ENCODE data around the gene GAL3ST2.
"Not testable (repeated sequence)": the region's sequence is repeated elsewhere in the genome, so short reads cannot be mapped to it uniquely, and the experiment has no call there.

Gene GAL3ST2

DNA sequence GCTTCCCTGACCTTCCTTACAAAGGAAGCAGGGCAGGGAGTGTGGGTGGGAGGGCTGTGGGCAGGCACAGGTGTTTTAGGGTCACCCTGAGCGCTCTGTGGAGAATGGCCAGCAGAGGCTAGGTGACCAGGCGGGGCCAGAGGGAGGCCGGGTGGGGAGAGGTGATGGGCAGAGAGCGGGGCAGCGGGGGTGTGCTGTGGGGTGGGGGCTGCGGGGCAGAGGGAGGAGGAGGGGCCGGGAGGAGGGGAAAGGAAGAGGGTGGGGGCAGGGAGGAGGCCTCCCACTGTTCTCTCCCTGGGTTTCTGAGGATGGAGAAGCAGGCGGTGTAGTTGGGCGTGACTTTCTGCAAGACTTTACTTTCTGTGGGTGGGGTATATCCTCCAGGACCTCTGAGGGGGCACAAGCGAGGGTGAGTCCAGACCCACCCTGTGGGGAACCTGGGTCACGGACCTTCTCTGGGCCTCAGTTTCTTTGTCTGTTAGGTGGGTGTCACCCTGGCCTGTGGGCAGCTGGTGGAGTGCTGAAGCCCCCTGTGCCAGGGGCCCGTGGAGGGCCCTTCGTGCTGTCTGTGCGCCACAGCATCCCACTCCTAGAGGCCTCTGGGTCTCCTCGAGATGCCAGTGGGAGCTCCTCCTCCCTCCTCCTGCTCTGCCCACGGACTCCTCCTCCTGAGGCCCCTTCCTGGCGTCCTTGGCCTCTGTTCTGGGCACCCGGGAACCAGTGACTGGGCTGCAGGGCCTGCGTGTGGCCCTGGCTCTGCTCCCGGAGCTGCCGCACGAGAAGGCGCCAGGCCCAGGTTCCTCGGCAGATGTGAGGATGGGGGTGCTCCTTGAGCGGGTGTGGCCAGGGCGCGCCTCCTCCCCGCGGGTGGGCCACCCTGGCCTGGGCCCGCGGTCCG lies 26.0 kb downstream of the GAL3ST2 start:
- Mint-ChIP-seq H3K36me3 (no peaks in the 10 kb centered on the region), H3K27ac (peak overlapping the region; percentile 42), H3K4me1 (peaks cover 28% of the 10 kb centered on the region), H3K27me3 (peaks cover 9% of the 10 kb centered on the region), H3K9me3 (no peaks in the 10 kb centered on the region), H3K4me3 (no peak overlapping the region)
- peak; percentile 39 for ATAC-seq

GRCh38 chr2:241803387-241804325 lies 27.0 kb downstream of the GAL3ST2 start:
- H3K27ac Mint-ChIP-seq = peak overlapping the region; percentile 42
- no peaks in the 10 kb centered on the region for H3K9me3 Mint-ChIP-seq
- H3K36me3 Mint-ChIP-seq = no peaks in the 10 kb centered on the region

GRCh38 chr2:241804326-241805229 lies 28.0 kb downstream of the GAL3ST2 start:
- Mint-ChIP-seq H3K9me3 (no peaks in the 10 kb centered on the region), H3K4me1 (peaks cover 28% of the 10 kb centered on the region), H3K36me3 (no peaks in the 10 kb centered on the region), H3K27me3 (peaks cover 21% of the 10 kb centered on the region), H3K27ac (no peak overlapping the region), H3K4me3 (peak overlapping the region; percentile 62)
- ATAC-seq = peak; percentile 49

More at GRCh38 chr2:241803387-241804325, 27.0 kb downstream of the GAL3ST2 start:
- peak; percentile 63 for ATAC-seq
- peak overlapping the region; percentile 75 for H3K4me3 Mint-ChIP-seq
- H3K27me3 Mint-ChIP-seq = peaks cover 12% of the 10 kb centered on the region
- H3K4me1 Mint-ChIP-seq = peaks cover 28% of the 10 kb centered on the region

- Mint-ChIP-seq H3K4me1 (peaks cover 28% of the 10 kb centered on the region), H3K27me3 (peaks cover 31% of the 10 kb centered on the region)
Measured at GRCh38 chr2:241806217-241806616, 29.6 kb downstream of the GAL3ST2 start.

GRCh38 chr2:241808051-241808720 lies 31.6 kb downstream of the GAL3ST2 start:
- H3K27ac Mint-ChIP-seq = no peak overlapping the region
- peaks cover 27% of the 10 kb centered on the region for H3K27me3 Mint-ChIP-seq
- no peaks in the 10 kb centered on the region for H3K36me3 Mint-ChIP-seq
- no peak for ATAC-seq
- no peaks in the 10 kb centered on the region for H3K9me3 Mint-ChIP-seq
- no peak overlapping the region for H3K4me3 Mint-ChIP-seq
- peaks cover 14% of the 10 kb centered on the region for H3K4me1 Mint-ChIP-seq

More at GRCh38 chr2:241806217-241806616, 29.6 kb downstream of the GAL3ST2 start:
- not testable (repeated sequence) for H3K4me3 Mint-ChIP-seq, H3K36me3 Mint-ChIP-seq, H3K27ac Mint-ChIP-seq, ATAC-seq, H3K9me3 Mint-ChIP-seq

DNA sequence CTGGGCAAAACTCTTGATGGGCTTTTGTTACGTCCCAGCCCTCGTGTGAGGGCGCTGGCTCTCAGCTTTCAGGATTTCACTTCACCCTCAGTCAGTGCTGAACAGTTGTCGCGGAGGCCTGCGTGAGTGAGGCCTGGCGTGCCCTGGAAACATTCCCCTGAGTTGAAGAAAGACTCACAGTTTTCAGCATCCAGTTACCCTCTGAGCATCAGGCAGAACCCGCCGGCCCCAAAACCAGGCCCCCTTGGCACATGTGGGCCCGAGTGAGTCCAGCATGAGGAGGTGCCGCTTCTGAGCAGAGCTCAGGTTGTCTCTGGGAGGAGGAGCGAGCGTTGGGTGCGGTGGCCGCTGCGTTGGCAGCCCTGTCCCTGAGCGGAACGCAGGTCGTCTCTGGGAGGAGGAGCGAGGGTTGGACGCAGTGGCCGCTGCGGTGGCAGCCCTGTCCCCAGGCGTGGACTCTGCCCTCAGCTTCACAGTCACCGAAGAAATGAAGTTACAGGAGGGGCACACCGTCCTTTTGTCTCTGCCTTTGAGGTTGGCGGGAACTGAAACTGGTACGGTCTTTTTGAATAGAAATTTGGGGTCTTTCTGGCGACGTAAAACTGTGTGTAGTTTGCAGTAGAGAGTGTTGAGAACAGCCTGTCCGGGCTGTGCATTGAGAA lies 32.2 kb downstream of the GAL3ST2 start, which contains the start of gene NEU4:
NEU4 (plus strand) TSS at position 473 of the 662 bp plus-strand sequence. CDS start 5,292 bp downstream, outside the sequence.
- peaks cover 10% of the 10 kb centered on the region for H3K4me1 Mint-ChIP-seq
- ATAC-seq = no peak
- no peaks in the 10 kb centered on the region for H3K36me3 Mint-ChIP-seq
- H3K4me3 Mint-ChIP-seq = no peak within 1 kb of the TSS
- no peaks in the 10 kb centered on the region for H3K9me3 Mint-ChIP-seq
- H3K27ac Mint-ChIP-seq = no peak within 1 kb of the TSS
- H3K27me3 Mint-ChIP-seq = peaks cover 22% of the 10 kb centered on the region

GRCh38 chr2:241809383-241810306 lies 33.0 kb downstream of the GAL3ST2 start:
- Mint-ChIP-seq H3K4me1 (peaks cover 4% of the 10 kb centered on the region), H3K9me3 (no peaks in the 10 kb centered on the region), H3K27ac (no peak overlapping the region), H3K4me3 (no peak overlapping the region), H3K36me3 (no peaks in the 10 kb centered on the region), H3K27me3 (peaks cover 22% of the 10 kb centered on the region)
- peak; percentile 20 for ATAC-seq

- H3K27me3 Mint-ChIP-seq = peaks cover 30% of the 10 kb centered on the region
- H3K27ac Mint-ChIP-seq = no peak overlapping the region
- H3K36me3 Mint-ChIP-seq = no peaks in the 10 kb centered on the region
- peaks cover 7% of the 10 kb centered on the region for H3K4me1 Mint-ChIP-seq
- ATAC-seq = peak; percentile 17
- no peaks in the 10 kb centered on the region for H3K9me3 Mint-ChIP-seq
- no peak overlapping the region for H3K4me3 Mint-ChIP-seq
Measured at GRCh38 chr2:241810307-241811200, 33.9 kb downstream of the GAL3ST2 start.

DNA sequence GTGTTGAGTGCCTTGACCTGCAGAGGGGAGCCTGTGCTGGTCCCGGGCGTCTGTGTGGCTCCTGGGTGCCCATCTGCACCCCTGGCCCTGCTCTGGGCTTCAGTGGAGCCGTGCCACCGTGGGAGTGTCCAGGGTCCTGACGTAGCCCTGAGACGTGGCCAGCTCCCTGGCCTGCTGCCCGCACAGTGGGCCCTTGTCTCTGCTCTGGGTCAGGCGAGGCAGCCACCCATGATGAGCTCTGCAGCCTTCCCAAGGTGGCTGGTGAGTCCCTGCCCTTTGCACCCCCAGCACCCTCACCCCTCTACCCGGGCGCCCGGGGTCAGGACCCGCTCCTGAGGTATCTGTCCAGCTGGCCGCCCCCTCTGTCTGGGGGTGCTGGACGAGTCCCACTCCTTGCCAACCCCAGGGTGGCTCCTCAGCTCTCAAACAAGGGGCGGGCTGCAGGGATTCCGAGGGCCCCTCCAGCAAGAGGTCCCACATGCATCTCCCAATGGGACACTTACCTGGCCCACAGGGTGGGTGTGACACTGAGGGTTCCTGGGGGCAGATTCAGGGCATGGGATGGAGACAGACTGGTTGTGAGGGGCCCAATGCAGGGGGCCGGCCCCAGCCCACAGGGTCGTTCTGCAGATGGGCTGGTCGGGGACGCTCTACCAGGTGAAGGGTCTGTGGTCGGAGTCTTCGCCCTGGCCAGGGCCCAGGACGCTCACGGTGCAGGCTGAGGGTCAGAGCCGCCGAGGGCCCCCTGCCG lies 34.8 kb downstream of the GAL3ST2 start:
- H3K27me3 Mint-ChIP-seq = peaks cover 34% of the 10 kb centered on the region
- ATAC-seq = peak; percentile 1
- H3K27ac Mint-ChIP-seq = no peak overlapping the region
- no peak overlapping the region for H3K4me3 Mint-ChIP-seq
- H3K36me3 Mint-ChIP-seq = no peaks in the 10 kb centered on the region
- peaks cover 7% of the 10 kb centered on the region for H3K4me1 Mint-ChIP-seq
- no peaks in the 10 kb centered on the region for H3K9me3 Mint-ChIP-seq

DNA sequence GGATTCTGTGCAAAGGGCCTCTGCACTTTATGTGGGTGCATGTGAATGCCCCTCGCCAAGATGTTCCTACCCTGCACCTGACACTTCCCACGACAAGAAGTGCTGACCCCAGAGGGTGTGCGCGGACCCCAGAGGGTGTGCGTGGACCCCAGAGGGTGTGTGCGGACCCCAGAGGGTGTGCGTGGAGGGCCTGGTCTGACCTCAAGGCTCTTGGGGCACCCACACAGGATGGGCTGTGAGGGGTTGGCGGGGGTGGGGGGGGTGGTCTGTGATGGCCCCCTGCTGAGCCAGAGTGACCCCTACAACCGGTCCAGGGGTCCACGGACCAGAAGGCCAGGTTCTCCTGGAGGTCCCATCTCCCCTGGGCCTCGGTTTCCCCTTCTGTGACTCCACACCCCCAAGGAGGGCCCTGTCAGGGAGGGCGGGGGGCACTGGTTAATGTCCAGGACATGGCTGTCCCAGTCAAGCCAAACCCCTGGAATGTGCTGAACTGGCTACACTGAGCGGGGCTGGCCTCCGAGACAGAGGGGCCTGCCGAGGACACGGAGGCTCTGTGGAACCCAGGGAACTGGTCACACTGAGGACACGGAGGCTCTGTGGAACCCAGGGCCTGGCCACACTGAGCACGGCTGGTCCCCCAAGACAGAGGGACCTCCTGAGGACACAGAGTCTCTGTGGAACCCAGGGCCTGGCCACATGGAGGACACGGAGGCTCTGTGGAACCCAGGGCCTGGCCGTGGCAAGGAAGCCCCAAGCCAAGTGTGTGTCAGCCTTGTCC lies 35.5 kb downstream of the GAL3ST2 start:
- no peak for ATAC-seq
- Mint-ChIP-seq H3K27ac (no peak overlapping the region), H3K9me3 (no peaks in the 10 kb centered on the region)

More for the DNA sequence above, 35.5 kb downstream of the GAL3ST2 start:
- H3K4me3 Mint-ChIP-seq = no peak overlapping the region
- no peaks in the 10 kb centered on the region for H3K36me3 Mint-ChIP-seq
- H3K4me1 Mint-ChIP-seq = peaks cover 8% of the 10 kb centered on the region
- peaks cover 37% of the 10 kb centered on the region for H3K27me3 Mint-ChIP-seq
